Adrenal gland (tissue), 5 donors: Measurements from ENCODE around the gene PKIB.

Source experiments
- CTCF ChIP-seq, 6 experiments: fragments of 450-650 bp in 4 of 6; fragments of 200-600 bp in 2 of 6; sonication (generic) in 1 of 6; IDR thresholded peaks; 1 replicate in 5 of 6; 2 replicates in 1 of 6; pipeline versions ENCODE4 v1.5.1 to v1.8.0; 2016 to 2021; ENCODE audit warnings: antibody characterized with exemption in 6 of 6, mild to moderate bottlenecking in 2 of 6, moderate library complexity in 1 of 6
- POLR2A ChIP-seq, 2 donors: fragments of 450-650 bp; IDR thresholded peaks; one replicate each; pipeline ENCODE4 v1.6.1; 2017; ENCODE audit warnings: antibody characterized with exemption in 2 of 2, mild to moderate bottlenecking in 2 of 2, moderate library complexity in 1 of 2
- donor health status: DM: no; HTN: no; CAD: no.

- no peak for TF ChIP-seq POLR2A (IDR thresholded peaks at IDR 0.05)
- no peak for TF ChIP-seq CTCF (IDR thresholded peaks at IDR 0.05)
Observed at GRCh38 chr6:122669418-122669817, 59.2 kb downstream of the PKIB start.
